Erythroblast (primary cell): ENCODE results near the gene RETREG2.

Experiments used
- DNase-seq, 2 experiments: peaks; one replicate each; lab custom pipeline; 2025; lab: John Stamatoyannopoulos, UW
- GATA1 ChIP-seq: IDR thresholded peaks from 2 replicates; pipeline ENCODE4 v1.6.1; 2011; ENCODE audit warnings: low read depth, mild to moderate bottlenecking, control low read depth, low read length, moderate library complexity
- POLR2A ChIP-seq: IDR thresholded peaks from 2 replicates; pipeline ENCODE4 v1.6.1; 2011; ENCODE audit warnings: mild to moderate bottlenecking, low read length

RETREG2 gene

DNA sequence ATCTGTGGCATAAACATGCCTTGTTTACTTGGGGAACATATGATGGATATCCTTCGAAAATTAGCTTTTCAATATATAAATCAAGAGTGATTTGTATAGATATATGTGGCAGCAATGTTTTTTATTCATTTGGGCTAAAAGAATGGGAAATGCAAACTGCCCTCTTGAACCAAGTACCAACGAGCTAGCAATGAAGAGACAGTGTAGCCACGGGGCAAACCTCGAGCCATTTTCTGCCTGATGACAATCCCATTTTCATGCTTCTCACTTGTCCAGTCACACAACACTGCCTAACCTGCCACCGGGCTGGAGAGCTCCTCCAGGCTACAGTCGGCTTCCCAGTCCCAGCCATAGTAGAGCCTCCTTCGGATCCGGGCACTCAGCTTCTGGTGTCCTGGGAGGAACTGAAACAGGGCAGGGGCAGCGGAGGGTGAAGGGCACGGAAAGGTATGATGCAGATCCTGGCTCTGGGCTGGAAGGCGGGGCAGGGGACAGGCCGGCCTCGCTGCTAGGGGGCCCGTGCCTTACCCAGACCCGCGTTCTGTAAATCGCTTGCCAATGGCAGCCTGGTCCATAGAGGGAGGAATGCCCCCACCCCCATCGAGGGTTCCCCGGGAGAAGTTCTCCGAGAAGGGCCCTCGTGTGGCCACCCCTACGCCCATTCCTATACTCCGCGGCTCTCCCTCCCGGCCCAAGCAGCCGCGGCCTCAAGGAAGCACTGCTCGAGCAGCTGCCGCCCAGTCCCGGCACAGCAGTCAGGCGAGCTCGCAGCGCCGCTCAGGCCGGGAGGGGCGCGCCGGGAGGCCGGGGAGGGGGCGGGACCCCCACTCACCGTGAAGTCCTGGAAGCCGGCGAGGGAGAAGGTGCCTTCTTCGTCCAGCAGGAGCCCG is 1.9 kb upstream of the RETREG2 start:
- TF ChIP-seq GATA1 (no peak), POLR2A (no peak)
- DNase-seq, result peak; percentile 74 to 82

DNA sequence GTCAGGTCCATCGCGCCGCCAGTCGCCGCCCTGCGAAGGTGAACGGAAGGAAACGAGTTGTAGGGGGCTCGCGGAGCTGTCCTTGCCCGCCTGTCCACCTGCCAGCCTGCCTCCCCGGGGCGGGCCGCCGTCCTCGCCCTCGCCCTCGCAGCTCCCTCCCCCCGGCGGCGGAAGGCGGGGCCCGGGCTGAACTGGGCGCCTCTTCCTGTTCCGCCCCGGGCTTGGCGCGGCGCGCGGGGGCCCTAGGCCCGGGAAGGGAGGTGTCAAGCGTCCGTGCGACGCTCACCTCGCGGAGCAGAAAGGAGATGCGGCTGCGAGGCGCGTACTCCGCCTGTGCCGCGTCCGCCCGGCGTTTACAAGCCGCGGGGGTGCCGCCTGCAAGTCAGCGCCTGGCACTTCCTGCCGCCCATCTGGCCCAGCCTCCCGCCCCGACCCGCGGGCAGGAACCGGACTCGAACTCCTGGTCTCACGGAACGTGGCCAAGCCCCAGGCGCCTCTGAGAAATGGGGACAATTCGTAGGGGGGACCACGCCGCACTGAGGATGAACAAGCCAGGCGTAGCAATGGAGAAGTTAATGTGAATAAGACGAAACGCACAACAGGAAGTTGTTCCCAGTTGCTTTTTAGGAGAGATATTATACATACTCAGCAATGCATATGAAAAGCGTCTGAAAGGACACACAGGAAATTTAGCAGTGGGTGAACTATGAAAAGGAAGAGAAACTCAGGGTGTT is 1.1 kb upstream of the RETREG2 start, which contains the start of gene CNPPD1:
TSS of gene CNPPD1 (minus strand) at position 108 of the 734 bp plus-strand sequence. CDS start at position 11, 97 bp downstream.
- TF ChIP-seq POLR2A (no peak), GATA1 (no peak)
- peak; percentile 92 to 97 for DNase-seq

GRCh38 chr2:219178377-219179175 is 501 bp downstream of the RETREG2 start:
- peak; percentile 74 to 84 for DNase-seq
- TF ChIP-seq GATA1 (no peak), POLR2A (no peak)

GRCh38 chr2:219179601-219180465 is 1.8 kb downstream of the RETREG2 start:
- no peak for DNase-seq
- no peak for TF ChIP-seq POLR2A
- no peak for TF ChIP-seq GATA1

GRCh38 chr2:219180961-219181360 is 2.9 kb downstream of the RETREG2 start:
- TF ChIP-seq GATA1, result no peak
- TF ChIP-seq POLR2A, result no peak
- no peak for DNase-seq

- no peak for TF ChIP-seq POLR2A
- TF ChIP-seq GATA1, result no peak
- no peak for DNase-seq
Measured at GRCh38 chr2:219181531-219181930, 3.5 kb downstream of the RETREG2 start.

GRCh38 chr2:219182331-219183150 is 4.5 kb downstream of the RETREG2 start:
- DNase-seq, result no peak

DNA sequence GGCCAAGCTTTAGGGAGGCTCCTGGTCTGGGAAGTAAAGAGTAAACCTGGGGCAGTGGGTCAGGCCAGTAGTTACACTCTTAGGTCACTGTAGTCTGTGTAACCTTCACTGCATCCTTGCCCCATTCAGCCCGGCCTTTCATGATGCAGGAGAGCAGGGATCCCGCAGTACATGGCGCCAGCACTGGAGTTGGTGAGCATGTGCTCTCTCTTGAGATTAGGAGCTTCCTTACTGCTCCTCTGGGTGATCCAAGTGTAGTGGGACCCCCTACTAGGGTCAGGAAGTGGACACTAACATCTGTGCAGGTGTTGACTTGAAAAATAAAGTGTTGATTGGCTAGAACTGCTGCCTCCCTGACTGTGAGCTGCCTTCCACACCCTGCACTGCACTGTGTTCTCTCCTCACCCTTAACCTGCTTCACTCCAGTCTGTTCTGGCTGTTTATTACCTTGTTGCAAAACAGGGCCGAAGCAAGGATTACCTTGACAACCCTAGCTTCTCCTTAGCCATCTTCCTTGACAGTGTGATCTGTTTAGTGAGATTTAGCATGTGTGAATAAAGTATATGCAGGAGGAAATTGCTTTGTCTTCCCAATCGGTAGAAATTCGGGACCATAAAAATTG is 5.2 kb downstream of the RETREG2 start:
- DNase-seq, result no peak
- TF ChIP-seq GATA1 (no peak), POLR2A (no peak)

More at GRCh38 chr2:219182331-219183150, 4.5 kb downstream of the RETREG2 start:
- TF ChIP-seq GATA1 (no peak), POLR2A (no peak)

DNA sequence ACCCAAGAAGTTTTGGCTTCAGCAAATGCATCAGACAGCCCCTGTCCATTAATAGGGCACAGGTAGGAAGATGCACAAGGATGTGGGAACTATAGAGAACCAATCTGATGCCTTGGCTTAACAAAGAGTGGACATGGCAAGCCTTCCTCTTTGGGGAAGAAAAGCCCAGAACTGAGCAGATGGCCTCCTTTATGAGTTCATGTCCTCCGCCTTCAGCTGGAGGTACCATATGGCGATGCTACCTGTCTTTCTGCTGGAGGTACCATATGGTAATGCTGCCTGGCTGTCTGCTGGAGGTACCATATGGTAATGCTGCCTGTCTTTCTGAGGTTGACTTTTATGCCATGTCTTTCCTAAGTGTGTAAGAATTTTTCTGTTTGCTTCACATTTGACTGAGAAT is 6.0 kb downstream of the RETREG2 start:
- TF ChIP-seq POLR2A (no peak), GATA1 (no peak)
- no peak for DNase-seq

DNA sequence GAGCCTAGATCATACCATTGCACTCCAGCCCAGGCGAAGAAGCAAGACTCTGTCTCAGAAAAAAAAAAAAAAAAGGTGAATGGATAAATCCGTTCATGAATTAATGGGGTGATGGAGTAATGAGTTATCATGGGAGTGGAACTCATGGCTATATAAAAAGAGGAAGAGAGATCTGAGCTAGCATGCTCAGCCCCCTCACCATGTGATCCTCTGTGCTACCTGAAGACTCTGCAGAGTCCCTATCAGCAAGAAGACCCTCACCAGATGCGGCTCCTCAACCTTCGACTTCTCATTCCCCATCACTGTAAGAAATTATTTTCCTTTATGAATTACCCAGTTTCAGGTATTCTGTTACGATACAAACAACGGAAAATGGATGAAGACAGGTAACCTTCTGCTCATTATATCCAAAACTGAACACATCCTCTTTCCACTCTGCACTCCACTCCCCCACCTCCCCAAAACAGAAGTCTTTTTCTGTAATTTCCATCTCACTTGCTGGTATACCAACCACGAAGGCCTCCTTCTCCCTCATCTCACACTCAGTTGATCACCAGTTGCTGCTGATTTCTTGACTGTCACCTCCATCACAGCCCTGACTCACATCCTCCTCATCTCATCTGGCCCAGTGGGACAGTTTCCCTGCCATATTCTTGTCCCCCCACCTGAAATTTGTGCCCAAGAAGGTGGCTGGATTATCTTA is 8.8 kb downstream of the RETREG2 start:
- TF ChIP-seq GATA1 (no peak), POLR2A (peak; percentile 23)
- DNase-seq, result no peak

- no peak for DNase-seq
- TF ChIP-seq GATA1 (no peak), POLR2A (no peak)
Measured at GRCh38 chr2:219197388-219197787, 19.3 kb downstream of the RETREG2 start.
